Lower lobe of right lung (tissue), 2 donors: ENCODE measurements around the gene ME3. TPM values are rescaled to one million over a fixed set of nuclear protein-coding genes. Genes with fewer than 3 reads are reported as not detected.
A peak's percentile ranks its signal among the peaks of the same experiment; 100 is the strongest.
"Not testable (repeated sequence)": the region's sequence is repeated elsewhere in the genome, so short reads cannot be mapped to it uniquely, and the experiment has no call there.

Source experiments
- ATAC-seq, 2 donors: fragments of 200-7000 bp; cut with Tn5 transposase; one replicate each; pipeline ENCODE4 v1.9.1; 2020 to 2022; ENCODE audit warnings: mild to moderate bottlenecking in 2 of 2, moderate library complexity in 2 of 2
- DNase-seq: peaks from one replicate; pipeline ENCODE4 v3.0.0-alpha.2; 2020
- H3K27ac ChIP-seq: fragments of 200-600 bp; one replicate; pipeline ENCODE4 v1.8.0; 2022
- H3K27me3 ChIP-seq: fragments of 200-600 bp; one replicate; pipeline ENCODE4 v1.8.0; 2022; ENCODE audit warnings: low read depth
- H3K36me3 ChIP-seq: fragments of 200-600 bp; one replicate; pipeline ENCODE4 v1.8.0; 2022; ENCODE audit warnings: mild to moderate bottlenecking
- H3K4me1 ChIP-seq: fragments of 200-600 bp; one replicate; pipeline ENCODE4 v1.8.0; 2022
- H3K4me3 ChIP-seq: fragments of 200-600 bp; one replicate; pipeline ENCODE4 v1.8.0; 2022; ENCODE audit warnings: mild to moderate bottlenecking
- H3K9me3 ChIP-seq: fragments of 200-600 bp; one replicate; pipeline ENCODE4 v1.8.0; 2022
- intact Hi-C: fragments of 100-400 bp; cut with DNase I; formaldehyde crosslinking; loops from one replicate; pipeline ENCODE4 v1.11.0; 2022
- total RNA-seq: library from RNA; stranded (reverse); fragmentation: NEBNext Ultra II Directional; extraction: Animal tissue kit (Norgen Biotek cat#: 25700); gene quantifications from one replicate; pipeline ENCODE4 v1.2.1, GENCODE V29; 2021
- TF ChIP-seq, protein P1 (sequence below): fragments of 200-600 bp; IDR thresholded peaks from one replicate; pipeline ENCODE4 v1.8.0; 2022; ENCODE audit warnings: antibody characterized with exemption, mild to moderate bottlenecking
- donor health status: DM: no; HTN: yes; CAD: no; lungs with severe emphysema.

The ME3 gene
- total RNA-seq, 1 donor from 2014 or later, result 18.6 TPM

DNA sequence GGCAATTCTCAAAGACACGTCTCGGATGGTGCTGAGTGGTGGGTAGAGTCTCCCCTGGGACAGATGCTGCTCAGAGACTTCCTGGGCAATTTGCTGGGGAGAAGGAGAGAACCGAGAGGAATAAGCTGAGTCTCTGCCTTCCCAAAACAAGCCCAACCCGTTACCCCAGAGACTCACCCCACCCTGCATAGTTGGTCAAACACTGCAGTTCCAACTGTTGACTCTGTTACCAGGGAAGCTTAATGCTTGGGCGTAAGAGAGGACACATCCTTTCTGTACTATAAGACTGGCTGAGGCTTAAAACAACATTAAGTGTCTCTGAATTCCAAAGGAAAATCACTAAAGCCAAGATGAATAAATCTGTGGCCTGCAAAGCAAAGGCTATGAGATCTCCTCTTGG lies 229.6 kb downstream of the ME3 start:
- Histone ChIP-seq H3K9me3 (no peaks in the 10 kb centered on the region), H3K4me1 (no peaks in the 10 kb centered on the region), H3K4me3 (no peak overlapping the region), H3K36me3 (peaks cover 14% of the 10 kb centered on the region), H3K27me3 (no peaks in the 10 kb centered on the region), H3K27ac (no peak overlapping the region)
- no peak for ATAC-seq
- TF ChIP-seq, protein P1, sequence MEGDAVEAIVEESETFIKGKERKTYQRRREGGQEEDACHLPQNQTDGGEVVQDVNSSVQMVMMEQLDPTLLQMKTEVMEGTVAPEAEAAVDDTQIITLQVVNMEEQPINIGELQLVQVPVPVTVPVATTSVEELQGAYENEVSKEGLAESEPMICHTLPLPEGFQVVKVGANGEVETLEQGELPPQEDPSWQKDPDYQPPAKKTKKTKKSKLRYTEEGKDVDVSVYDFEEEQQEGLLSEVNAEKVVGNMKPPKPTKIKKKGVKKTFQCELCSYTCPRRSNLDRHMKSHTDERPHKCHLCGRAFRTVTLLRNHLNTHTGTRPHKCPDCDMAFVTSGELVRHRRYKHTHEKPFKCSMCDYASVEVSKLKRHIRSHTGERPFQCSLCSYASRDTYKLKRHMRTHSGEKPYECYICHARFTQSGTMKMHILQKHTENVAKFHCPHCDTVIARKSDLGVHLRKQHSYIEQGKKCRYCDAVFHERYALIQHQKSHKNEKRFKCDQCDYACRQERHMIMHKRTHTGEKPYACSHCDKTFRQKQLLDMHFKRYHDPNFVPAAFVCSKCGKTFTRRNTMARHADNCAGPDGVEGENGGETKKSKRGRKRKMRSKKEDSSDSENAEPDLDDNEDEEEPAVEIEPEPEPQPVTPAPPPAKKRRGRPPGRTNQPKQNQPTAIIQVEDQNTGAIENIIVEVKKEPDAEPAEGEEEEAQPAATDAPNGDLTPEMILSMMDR, result no peak
- DNase-seq, result no peak
- intact Hi-C loops, result no loop called here

DNA sequence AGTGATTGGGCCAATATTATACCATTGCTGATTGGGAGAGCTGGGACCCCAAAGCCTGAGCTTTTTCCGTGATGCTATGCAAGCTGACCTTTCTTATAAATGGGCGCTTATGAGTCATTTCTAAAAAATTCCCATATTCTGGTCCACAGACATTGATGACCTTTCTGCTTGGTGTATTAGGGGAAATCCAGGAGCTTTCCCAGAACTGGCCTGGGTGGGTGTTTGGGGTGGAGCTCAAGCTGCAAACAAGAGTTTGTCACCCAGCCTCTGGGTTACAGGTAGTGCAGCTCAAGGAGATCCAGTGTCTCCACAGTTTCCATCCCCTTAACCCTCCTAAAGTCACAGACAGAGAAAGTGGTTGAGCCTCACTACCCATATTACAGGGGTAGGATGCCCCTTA lies 230.0 kb downstream of the ME3 start:
- no peaks in the 10 kb centered on the region for H3K27me3 ChIP-seq
- intact Hi-C loops, result no loop called here
- no peaks in the 10 kb centered on the region for H3K9me3 ChIP-seq
- no peaks in the 10 kb centered on the region for H3K4me1 ChIP-seq
- peaks cover 14% of the 10 kb centered on the region for H3K36me3 ChIP-seq
- DNase-seq (no peak), ATAC-seq (no peak)
- no peak overlapping the region for H3K4me3 ChIP-seq
- no peak overlapping the region for H3K27ac ChIP-seq
- TF ChIP-seq, protein P1, result no peak

DNA sequence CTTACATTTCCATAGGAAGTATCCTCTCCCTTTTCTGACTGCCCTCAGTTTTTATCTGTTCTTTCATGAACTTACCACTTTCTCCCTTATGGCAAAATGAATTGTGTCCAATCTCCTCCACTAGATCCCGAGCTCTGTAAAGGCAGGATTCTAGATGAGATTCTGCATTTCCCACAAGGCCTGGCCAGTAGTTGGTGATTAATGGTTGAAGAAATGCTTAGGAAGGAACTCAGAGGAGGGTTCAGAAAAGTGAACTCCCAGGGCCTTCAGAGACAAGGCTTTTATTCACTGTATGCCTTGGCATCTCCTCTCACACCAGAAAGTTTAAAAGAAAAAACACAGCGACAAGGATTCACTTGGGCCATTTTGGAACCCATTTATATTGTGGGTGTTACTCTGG lies 231.6 kb downstream of the ME3 start:
- ATAC-seq (no peak), DNase-seq (no peak)
- Histone ChIP-seq H3K27me3 (no peaks in the 10 kb centered on the region), H3K36me3 (peaks cover 6% of the 10 kb centered on the region), H3K4me1 (no peaks in the 10 kb centered on the region), H3K27ac (no peak overlapping the region), H3K4me3 (no peak overlapping the region), H3K9me3 (no peaks in the 10 kb centered on the region)
- intact Hi-C loops, result no loop called here
- TF ChIP-seq, protein P1, result no peak

DNA sequence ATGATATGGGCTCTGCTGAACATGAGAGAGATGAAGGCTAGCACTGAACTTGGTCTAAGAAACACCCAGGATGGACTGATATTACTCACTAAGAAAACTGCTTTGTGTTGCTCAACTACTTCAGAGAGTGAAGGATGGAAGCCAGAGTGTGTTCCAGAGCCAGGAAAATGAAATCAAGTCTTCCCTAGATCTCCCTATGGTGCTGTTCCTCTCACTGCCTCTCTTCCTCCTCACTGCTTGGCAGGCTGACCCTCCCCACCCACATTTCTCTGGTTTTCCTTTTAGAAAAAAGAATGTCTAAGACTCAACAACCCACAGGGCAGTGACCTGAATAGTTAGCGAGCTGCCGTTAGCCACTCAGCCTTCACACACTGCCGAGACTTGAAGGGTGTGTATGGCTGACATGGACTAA lies 232.1 kb downstream of the ME3 start:
- peaks cover 6% of the 10 kb centered on the region for H3K36me3 ChIP-seq
- ATAC-seq, result peak; percentile 21 to 50
- H3K4me1 ChIP-seq, result no peaks in the 10 kb centered on the region
- H3K9me3 ChIP-seq, result no peaks in the 10 kb centered on the region
- intact Hi-C loops, result no loop called here
- TF ChIP-seq, protein P1, result no peak
- H3K27me3 ChIP-seq, result no peaks in the 10 kb centered on the region
- DNase-seq, result no peak
- H3K27ac ChIP-seq, result no peak overlapping the region
- no peak overlapping the region for H3K4me3 ChIP-seq

DNA sequence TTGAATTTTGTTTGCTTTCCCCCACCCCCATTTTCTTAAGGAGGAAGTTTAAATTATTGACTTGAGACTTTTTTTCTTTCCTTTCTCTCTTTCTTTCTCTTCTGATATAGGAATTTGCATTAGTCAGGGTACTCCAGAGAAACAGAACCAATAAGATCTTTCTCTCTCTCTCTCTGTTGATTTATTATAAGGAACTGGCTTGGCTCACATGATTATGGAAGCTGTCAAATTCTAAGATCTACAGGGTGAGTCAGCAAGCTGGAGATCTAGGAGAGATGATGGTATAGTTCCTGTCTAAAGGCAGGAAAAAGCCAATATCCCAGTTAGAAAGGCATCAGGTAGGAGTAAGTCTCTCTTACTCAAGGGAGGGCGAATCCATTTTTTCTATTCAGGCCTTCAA lies 233.7 kb downstream of the ME3 start:
- Histone ChIP-seq H3K4me1 (no peaks in the 10 kb centered on the region), H3K4me3 (no peak overlapping the region), H3K27me3 (no peaks in the 10 kb centered on the region), H3K36me3 (peaks cover 6% of the 10 kb centered on the region), H3K27ac (no peak overlapping the region), H3K9me3 (no peaks in the 10 kb centered on the region)
- DNase-seq (no peak), ATAC-seq (no peak)
- TF ChIP-seq, protein P1, result no peak
- intact Hi-C loops, result no loop called here

DNA sequence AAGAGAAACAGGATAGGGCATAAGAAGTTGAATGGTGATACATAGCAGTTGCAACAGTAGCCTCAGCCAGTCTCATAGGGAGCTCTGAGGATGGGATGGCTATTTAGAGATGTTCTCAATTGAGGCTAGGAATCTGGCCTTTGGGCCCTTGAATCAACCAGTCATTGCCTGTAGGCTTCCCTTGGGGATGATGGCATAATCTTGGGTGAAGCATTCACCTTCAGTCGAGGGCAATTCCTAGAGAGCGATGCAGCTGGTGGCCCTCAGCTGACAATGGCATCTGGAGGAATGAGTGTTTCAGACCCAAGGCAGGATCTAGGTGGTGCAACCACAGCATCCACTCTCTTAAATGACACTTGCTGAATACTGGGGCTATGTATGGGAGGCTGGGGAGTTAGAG lies 236.7 kb downstream of the ME3 start:
- H3K9me3 ChIP-seq, result no peaks in the 10 kb centered on the region
- no peaks in the 10 kb centered on the region for H3K4me1 ChIP-seq
- no peak overlapping the region for H3K4me3 ChIP-seq
- no peaks in the 10 kb centered on the region for H3K27me3 ChIP-seq
- TF ChIP-seq, protein P1, result no peak
- intact Hi-C loops, result no loop called here
- no peak overlapping the region for H3K27ac ChIP-seq
- no peak for ATAC-seq
- H3K36me3 ChIP-seq, result no peaks in the 10 kb centered on the region
- no peak for DNase-seq

DNA sequence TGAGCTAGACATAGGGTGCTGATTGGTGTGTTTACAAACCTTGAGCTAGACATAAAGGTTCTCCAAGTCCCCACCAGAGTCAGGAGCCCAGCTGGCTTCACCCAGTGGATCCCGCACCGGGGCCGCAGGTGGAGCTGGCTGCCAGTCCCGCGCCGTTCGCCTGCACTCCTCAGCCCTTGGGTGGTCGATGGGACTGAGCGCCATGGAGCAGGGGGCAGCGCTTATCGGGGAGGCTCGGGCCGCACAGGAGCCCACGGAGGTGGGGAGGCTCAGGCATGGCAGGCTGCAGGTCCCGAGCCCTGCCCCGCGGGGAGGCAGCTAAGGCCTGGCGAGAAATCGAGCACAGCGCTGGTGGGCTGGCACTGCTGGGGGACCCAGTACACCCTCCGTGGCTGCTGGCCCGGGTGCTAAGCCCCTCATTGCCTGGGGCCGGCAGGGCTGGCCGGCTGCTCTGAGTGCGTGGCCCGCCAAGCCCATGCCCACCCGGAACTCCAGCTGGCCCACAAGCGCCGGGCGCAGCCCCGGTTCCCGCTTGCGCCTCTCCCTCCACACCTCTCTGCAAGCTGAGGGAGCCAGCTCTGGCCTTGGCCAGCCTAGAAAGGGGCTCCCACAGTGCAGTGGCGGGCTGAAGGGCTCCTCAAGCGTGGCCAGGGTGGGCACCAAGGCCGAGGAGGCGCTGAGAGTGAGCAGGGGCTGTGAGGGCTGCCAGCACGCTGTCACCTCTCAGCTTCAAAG lies 238.9 kb downstream of the ME3 start:
- H3K4me1 ChIP-seq, H3K27ac ChIP-seq, H3K27me3 ChIP-seq, ATAC-seq, H3K4me3 ChIP-seq, H3K36me3 ChIP-seq, intact Hi-C loops, H3K9me3 ChIP-seq, DNase-seq: not testable (repeated sequence)
